ENCODE data around the gene EVI5.

- no peak for TF ChIP-seq CTCF (IDR thresholded peaks at IDR 0.05)
- no peak for TF ChIP-seq POLR2A (IDR thresholded peaks at IDR 0.05)
These were observed 6.7 kb upstream of the EVI5 start for GRCh38 chr1:92791487-92792066.

Data from sigmoid colon (tissue), 3 donors.